ENCODE data around the gene FREY1.
A peak's percentile ranks its signal among the peaks of the same experiment; 100 is the strongest.

The FREY1 gene

GRCh38 chr11:45887587-45887986, 19.5 kb downstream of the FREY1 start:
- Histone ChIP-seq H3K4me3 (ENCODE audit: low read length) (no peak overlapping the region), H3K4me1 (ENCODE audit: control insufficient read depth, low read length) (peaks cover 8% of the 10 kb centered on the region), H3K36me3 (ENCODE audit: control insufficient read depth, low read length) (no peaks in the 10 kb centered on the region), H3K79me2 (ENCODE audit: control insufficient read depth, low read length) (no peaks in the 10 kb centered on the region), H3K9me3 (ENCODE audit: control insufficient read depth, insufficient read depth, low read length) (no peaks in the 10 kb centered on the region), H3K27ac (ENCODE audit: low read depth, low read length) (no peak overlapping the region), H3K4me2 (ENCODE audit: low read length) (no peak overlapping the region), H3K27me3 (ENCODE audit: control insufficient read depth, low read length) (0 out of 2 replicates have a peak, but pooled peaks cover 7% of the 10 kb centered on the region), H4K20me1 (ENCODE audit: control insufficient read depth, insufficient read depth, low read depth, low read length) (0 out of 2 replicates have a peak, but pooled peaks cover 5% of the 10 kb centered on the region), H3K9me2 (replicated peaks; ENCODE audit: control insufficient read depth, low read length) (no peaks in the 10 kb centered on the region), H3F3A (ENCODE audit: control insufficient read depth, insufficient read depth) (no peaks in the 10 kb centered on the region)
- TF ChIP-seq EZH2phosphoT487 (IDR thresholded peaks at IDR 0.05; ENCODE audit: borderline replicate concordance, low read length) (no peak), CTCF (IDR thresholded peaks at IDR 0.05; ENCODE audit: low read depth, low read length, poor library complexity, severe bottlenecking) (no peak)

DNA sequence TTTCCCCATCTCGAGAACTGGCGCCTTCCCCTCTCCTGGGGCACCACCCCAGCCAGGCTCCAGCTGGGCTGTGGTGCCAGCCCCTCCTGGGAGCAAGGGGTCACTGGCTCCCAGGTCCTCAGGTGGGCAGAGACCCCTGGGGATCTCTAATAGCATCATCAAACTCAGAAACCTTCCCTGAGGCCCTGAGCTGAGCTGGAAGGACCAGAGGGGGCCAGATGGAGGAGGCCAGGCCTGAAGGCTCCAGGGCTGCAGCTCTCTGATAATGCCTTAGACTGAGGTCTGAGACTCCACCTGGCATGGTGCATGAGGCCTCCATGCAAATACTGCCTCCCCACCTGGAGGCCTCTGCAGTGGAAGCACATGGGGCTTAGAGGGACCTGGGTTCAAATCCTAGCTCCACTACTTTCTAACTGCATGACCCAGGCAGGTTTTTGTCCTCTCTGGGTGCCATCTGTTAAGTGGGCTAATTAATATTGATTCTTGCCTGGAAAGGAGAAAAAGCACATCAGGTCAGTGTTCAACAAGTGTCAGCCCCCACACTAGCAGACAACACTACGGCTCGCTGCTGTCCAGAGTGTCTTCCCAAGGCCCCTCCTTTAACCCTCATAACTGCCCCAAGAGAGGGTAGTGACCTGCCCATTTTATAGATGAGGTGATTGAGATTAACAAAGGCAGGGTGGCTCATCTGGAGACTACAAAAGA, 20.1 kb downstream of the FREY1 start:
- no peak overlapping the region for H3K27ac ChIP-seq (ENCODE audit: low read depth, low read length)
- no peak overlapping the region for H3K4me2 ChIP-seq (ENCODE audit: low read length)
- 0 out of 2 replicates have a peak, but pooled peaks cover 7% of the 10 kb centered on the region for H3K27me3 ChIP-seq (ENCODE audit: control insufficient read depth, low read length)
- no peaks in the 10 kb centered on the region for H3K9me3 ChIP-seq (ENCODE audit: control insufficient read depth, insufficient read depth, low read length)
- H3K4me3 ChIP-seq (ENCODE audit: low read length), result no peak overlapping the region
- H3K36me3 ChIP-seq (ENCODE audit: control insufficient read depth, low read length), result no peaks in the 10 kb centered on the region
- 0 out of 2 replicates have a peak, but pooled peaks cover 5% of the 10 kb centered on the region for H4K20me1 ChIP-seq (ENCODE audit: control insufficient read depth, insufficient read depth, low read depth, low read length)
- TF ChIP-seq CTCF (IDR thresholded peaks at IDR 0.05; ENCODE audit: low read depth, low read length, poor library complexity, severe bottlenecking) (no peak), EZH2phosphoT487 (IDR thresholded peaks at IDR 0.05; ENCODE audit: borderline replicate concordance, low read length) (no peak)
- no peaks in the 10 kb centered on the region for H3K79me2 ChIP-seq (ENCODE audit: control insufficient read depth, low read length)
- H3K9me2 ChIP-seq (replicated peaks; ENCODE audit: control insufficient read depth, low read length), result no peaks in the 10 kb centered on the region
- peaks cover 8% of the 10 kb centered on the region for H3K4me1 ChIP-seq (ENCODE audit: control insufficient read depth, low read length)
- H3F3A ChIP-seq (ENCODE audit: control insufficient read depth, insufficient read depth), result no peaks in the 10 kb centered on the region

- Histone ChIP-seq H3K4me3 (ENCODE audit: low read length) (peak overlapping the region; percentile 51), H3K4me2 (ENCODE audit: low read length) (peak overlapping the region; percentile 46), H3K9me2 (replicated peaks; ENCODE audit: control insufficient read depth, low read length) (no peaks in the 10 kb centered on the region), H3K9me3 (ENCODE audit: control insufficient read depth, insufficient read depth, low read length) (no peaks in the 10 kb centered on the region), H3K27me3 (ENCODE audit: control insufficient read depth, low read length) (0 out of 2 replicates have a peak, but pooled peaks cover 5% of the 10 kb centered on the region), H3F3A (ENCODE audit: control insufficient read depth, insufficient read depth) (no peaks in the 10 kb centered on the region), H4K20me1 (ENCODE audit: control insufficient read depth, insufficient read depth, low read depth, low read length) (0 out of 2 replicates have a peak, but pooled peaks cover 5% of the 10 kb centered on the region), H3K79me2 (ENCODE audit: control insufficient read depth, low read length) (no peaks in the 10 kb centered on the region), H3K27ac (ENCODE audit: low read depth, low read length) (no peak overlapping the region), H3K4me1 (ENCODE audit: control insufficient read depth, low read length) (peaks cover 8% of the 10 kb centered on the region), H3K36me3 (ENCODE audit: control insufficient read depth, low read length) (no peaks in the 10 kb centered on the region; the same call in 1 of the 2 replicates)
- TF ChIP-seq CTCF (IDR thresholded peaks at IDR 0.05; ENCODE audit: low read depth, low read length, poor library complexity, severe bottlenecking), result no peak
- TF ChIP-seq EZH2phosphoT487 (IDR thresholded peaks at IDR 0.05; ENCODE audit: borderline replicate concordance, low read length), result no peak
Observed at GRCh38 chr11:45885921-45886721, 20.9 kb downstream of the FREY1 start.

All from DOHH2 (cell line).